WTC11 (cell line): ENCODE measurements around the gene CD34. TPM values are rescaled to one million over a fixed set of nuclear protein-coding genes. Genes with fewer than 3 reads are reported as not detected.

Experiments
- ATAC-seq: fragments of 200-7000 bp; cut with Tn5 transposase; 2 replicates; pipeline ENCODE4 v1.10.0; 2021; ENCODE audit warnings: mild to moderate bottlenecking, moderate library complexity
- CTCF ChIA-PET: fragments of 300-600 bp; sonication (Branson Sonifier 250); formaldehyde crosslinking; loops from one replicate; lab custom pipeline; 2021; ENCODE audit warnings: antibody characterized with exemption; lab: Charles Lee
- POLR2A ChIA-PET: fragments of 350-600 bp; sonication (Branson Sonifier 250); formaldehyde crosslinking; loops from one replicate; lab custom pipeline; 2021; ENCODE audit warnings: antibody characterized with exemption; lab: Charles Lee
- DNase-seq: peaks from one replicate; pipeline ENCODE4 v3.0.0; 2021; ENCODE audit warnings: low spot score
- H3K27ac Mint-ChIP-seq: 2 replicates; pipeline ENCODE4 v1.8.0; 2021; ENCODE audit warnings: mixed read lengths
- H3K27me3 Mint-ChIP-seq: 2 replicates; pipeline ENCODE4 v1.8.0; 2021; ENCODE audit warnings: low read depth, mild to moderate bottlenecking, moderate library complexity, mixed read lengths
- H3K36me3 Mint-ChIP-seq: 2 replicates; pipeline ENCODE4 v1.8.0; 2021; ENCODE audit warnings: mixed read lengths
- H3K4me1 Mint-ChIP-seq: 2 replicates; pipeline ENCODE4 v1.8.0; 2022; ENCODE audit warnings: mixed read lengths
- H3K4me3 Mint-ChIP-seq: 2 replicates; pipeline ENCODE4 v1.8.0; 2021; ENCODE audit warnings: mild to moderate bottlenecking, moderate library complexity, mixed read lengths
- H3K9me3 Mint-ChIP-seq: 2 replicates; pipeline ENCODE4 v1.8.0; 2021; ENCODE audit warnings: mixed read lengths
- CBFB ChIP-seq: sonication (generic); formaldehyde crosslinking; IDR thresholded peaks from 2 replicates; pipeline ENCODE4 v1.8.1; 2022; ENCODE audit warnings: mild to moderate bottlenecking, low read depth, missing genetic modification reagents
- ESRRA ChIP-seq: sonication (generic); formaldehyde crosslinking; IDR thresholded peaks from 2 replicates; pipeline ENCODE4 v1.8.1; 2022; ENCODE audit warnings: mild to moderate bottlenecking, missing genetic modification reagents, borderline replicate concordance
- GRHL2 ChIP-seq: fragments of 250-450 bp; sonication (Bioruptor Pico); IDR thresholded peaks from 2 replicates; pipeline ENCODE4 v1.8.0; 2022; ENCODE audit warnings: mild to moderate bottlenecking, moderate library complexity; ENCODE audit not compliant: insufficient replicate concordance, severe bottlenecking
- GTF2I ChIP-seq: fragments of 250-450 bp; sonication (Bioruptor Pico); conservative IDR thresholded peaks from 2 replicates; pipeline ENCODE4 v1.4.0; 2021; ENCODE audit warnings: mild to moderate bottlenecking
- HMGA2 ChIP-seq: fragments of 250-450 bp; sonication (Bioruptor Pico); IDR thresholded peaks from 2 replicates; pipeline ENCODE4 v1.4.0; 2021; ENCODE audit warnings: mild to moderate bottlenecking, moderate library complexity
- JUN ChIP-seq: sonication (generic); formaldehyde crosslinking; IDR thresholded peaks from 2 replicates; pipeline ENCODE4 v1.8.0; 2023; ENCODE audit warnings: mild to moderate bottlenecking, missing genetic modification reagents
- SMAD3 ChIP-seq: sonication (generic); formaldehyde crosslinking; IDR thresholded peaks from 2 replicates; pipeline ENCODE4 v1.8.0; 2022; ENCODE audit warnings: missing genetic modification reagents, mild to moderate bottlenecking, borderline replicate concordance
- SP1 ChIP-seq: sonication (generic); formaldehyde crosslinking; conservative IDR thresholded peaks from 2 replicates; pipeline ENCODE4 v1.8.1; 2022; ENCODE audit warnings: missing genetic modification reagents
- TEAD4 ChIP-seq: sonication (generic); formaldehyde crosslinking; IDR thresholded peaks from 2 replicates; pipeline ENCODE4 v1.8.0; 2022; ENCODE audit warnings: mild to moderate bottlenecking, missing genetic modification reagents
- ZNF219 ChIP-seq: sonication (generic); formaldehyde crosslinking; IDR thresholded peaks from 2 replicates; pipeline ENCODE4 v1.8.0; 2023; ENCODE audit warnings: missing genetic modification reagents, mild to moderate bottlenecking, borderline replicate concordance
- ZNF671 ChIP-seq: fragments of 250-450 bp; sonication (Bioruptor Pico); IDR thresholded peaks from 2 replicates; pipeline ENCODE4 v1.8.0; 2021; ENCODE audit warnings: mild to moderate bottlenecking
- total RNA-seq: library from RNA; stranded (reverse); gene quantifications from 3 replicates; pipeline ENCODE4 v1.2.3, GENCODE V29; 2021
- TF ChIP-seq, protein P1 (sequence below): sonication (generic); formaldehyde crosslinking; conservative IDR thresholded peaks from 2 replicates; pipeline ENCODE4 v1.8.1; 2023; ENCODE audit warnings: mild to moderate bottlenecking, low read depth, missing genetic modification reagents, moderate library complexity
- TF ChIP-seq, protein P2 (sequence below): sonication (generic); formaldehyde crosslinking; IDR thresholded peaks from 2 replicates; pipeline ENCODE4 v1.8.1; 2023; ENCODE audit warnings: mild to moderate bottlenecking, missing genetic modification reagents, moderate library complexity
- TF ChIP-seq, protein P3 (sequence below): sonication (generic); formaldehyde crosslinking; IDR thresholded peaks from 2 replicates; pipeline ENCODE4 v1.8.0; 2022; ENCODE audit warnings: mild to moderate bottlenecking, missing genetic modification reagents
- TF ChIP-seq, protein P4 (sequence below): sonication (generic); formaldehyde crosslinking; IDR thresholded peaks from 2 replicates; pipeline ENCODE4 v1.8.1; 2023; ENCODE audit warnings: mild to moderate bottlenecking, moderate library complexity, missing genetic modification reagents
- TF ChIP-seq, protein P5 (sequence below): sonication (generic); formaldehyde crosslinking; IDR thresholded peaks from 2 replicates; pipeline ENCODE4 v1.8.0; 2022; ENCODE audit warnings: mild to moderate bottlenecking, missing genetic modification reagents
- TF ChIP-seq, protein P6 (sequence below): fragments of 250-450 bp; sonication (Bioruptor Pico); IDR thresholded peaks from 2 replicates; pipeline ENCODE4 v1.9.0; 2021; ENCODE audit warnings: mild to moderate bottlenecking

The CD34 gene
- total RNA-seq, 1 experiment from 2014 or later: 0.35 TPM

DNA sequence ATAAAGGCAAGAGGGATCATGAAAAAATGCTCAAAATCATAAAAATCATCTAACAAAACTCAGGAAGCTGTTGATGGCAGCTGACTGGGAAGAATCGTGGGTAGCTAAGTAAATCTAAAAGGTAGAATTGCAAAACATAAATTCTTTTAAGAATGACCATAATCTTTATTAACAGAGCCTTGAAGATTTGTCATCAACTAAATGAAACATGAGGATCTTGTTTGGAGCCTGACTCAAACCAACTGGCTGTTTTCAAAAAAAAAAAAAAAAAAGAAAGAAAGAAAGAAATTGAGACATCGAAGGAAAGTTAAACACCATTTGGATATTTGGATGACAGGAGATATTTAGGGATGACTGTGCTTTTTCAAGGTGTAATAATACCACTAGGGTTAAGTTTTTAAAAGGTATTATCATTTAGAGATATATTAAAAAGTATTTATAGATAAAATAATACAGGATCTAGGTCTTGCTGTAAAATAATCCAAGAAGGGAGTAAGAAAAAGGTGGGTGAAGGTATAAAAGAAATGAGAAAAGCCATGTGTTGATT is 48.6 kb downstream of the CD34 start (continued):
- TF ChIP-seq, protein P1, sequence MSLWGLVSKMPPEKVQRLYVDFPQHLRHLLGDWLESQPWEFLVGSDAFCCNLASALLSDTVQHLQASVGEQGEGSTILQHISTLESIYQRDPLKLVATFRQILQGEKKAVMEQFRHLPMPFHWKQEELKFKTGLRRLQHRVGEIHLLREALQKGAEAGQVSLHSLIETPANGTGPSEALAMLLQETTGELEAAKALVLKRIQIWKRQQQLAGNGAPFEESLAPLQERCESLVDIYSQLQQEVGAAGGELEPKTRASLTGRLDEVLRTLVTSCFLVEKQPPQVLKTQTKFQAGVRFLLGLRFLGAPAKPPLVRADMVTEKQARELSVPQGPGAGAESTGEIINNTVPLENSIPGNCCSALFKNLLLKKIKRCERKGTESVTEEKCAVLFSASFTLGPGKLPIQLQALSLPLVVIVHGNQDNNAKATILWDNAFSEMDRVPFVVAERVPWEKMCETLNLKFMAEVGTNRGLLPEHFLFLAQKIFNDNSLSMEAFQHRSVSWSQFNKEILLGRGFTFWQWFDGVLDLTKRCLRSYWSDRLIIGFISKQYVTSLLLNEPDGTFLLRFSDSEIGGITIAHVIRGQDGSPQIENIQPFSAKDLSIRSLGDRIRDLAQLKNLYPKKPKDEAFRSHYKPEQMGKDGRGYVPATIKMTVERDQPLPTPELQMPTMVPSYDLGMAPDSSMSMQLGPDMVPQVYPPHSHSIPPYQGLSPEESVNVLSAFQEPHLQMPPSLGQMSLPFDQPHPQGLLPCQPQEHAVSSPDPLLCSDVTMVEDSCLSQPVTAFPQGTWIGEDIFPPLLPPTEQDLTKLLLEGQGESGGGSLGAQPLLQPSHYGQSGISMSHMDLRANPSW (CRISPR knock-in tag): no peak
- TF ChIP-seq, protein P2, sequence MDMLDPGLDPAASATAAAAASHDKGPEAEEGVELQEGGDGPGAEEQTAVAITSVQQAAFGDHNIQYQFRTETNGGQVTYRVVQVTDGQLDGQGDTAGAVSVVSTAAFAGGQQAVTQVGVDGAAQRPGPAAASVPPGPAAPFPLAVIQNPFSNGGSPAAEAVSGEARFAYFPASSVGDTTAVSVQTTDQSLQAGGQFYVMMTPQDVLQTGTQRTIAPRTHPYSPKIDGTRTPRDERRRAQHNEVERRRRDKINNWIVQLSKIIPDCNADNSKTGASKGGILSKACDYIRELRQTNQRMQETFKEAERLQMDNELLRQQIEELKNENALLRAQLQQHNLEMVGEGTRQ: no peak
- TF ChIP-seq, protein P3, sequence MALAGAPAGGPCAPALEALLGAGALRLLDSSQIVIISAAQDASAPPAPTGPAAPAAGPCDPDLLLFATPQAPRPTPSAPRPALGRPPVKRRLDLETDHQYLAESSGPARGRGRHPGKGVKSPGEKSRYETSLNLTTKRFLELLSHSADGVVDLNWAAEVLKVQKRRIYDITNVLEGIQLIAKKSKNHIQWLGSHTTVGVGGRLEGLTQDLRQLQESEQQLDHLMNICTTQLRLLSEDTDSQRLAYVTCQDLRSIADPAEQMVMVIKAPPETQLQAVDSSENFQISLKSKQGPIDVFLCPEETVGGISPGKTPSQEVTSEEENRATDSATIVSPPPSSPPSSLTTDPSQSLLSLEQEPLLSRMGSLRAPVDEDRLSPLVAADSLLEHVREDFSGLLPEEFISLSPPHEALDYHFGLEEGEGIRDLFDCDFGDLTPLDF (CRISPR knock-in tag): no peak
- no peak for TF ChIP-seq ZNF219 (CRISPR knock-in tag)

DNA sequence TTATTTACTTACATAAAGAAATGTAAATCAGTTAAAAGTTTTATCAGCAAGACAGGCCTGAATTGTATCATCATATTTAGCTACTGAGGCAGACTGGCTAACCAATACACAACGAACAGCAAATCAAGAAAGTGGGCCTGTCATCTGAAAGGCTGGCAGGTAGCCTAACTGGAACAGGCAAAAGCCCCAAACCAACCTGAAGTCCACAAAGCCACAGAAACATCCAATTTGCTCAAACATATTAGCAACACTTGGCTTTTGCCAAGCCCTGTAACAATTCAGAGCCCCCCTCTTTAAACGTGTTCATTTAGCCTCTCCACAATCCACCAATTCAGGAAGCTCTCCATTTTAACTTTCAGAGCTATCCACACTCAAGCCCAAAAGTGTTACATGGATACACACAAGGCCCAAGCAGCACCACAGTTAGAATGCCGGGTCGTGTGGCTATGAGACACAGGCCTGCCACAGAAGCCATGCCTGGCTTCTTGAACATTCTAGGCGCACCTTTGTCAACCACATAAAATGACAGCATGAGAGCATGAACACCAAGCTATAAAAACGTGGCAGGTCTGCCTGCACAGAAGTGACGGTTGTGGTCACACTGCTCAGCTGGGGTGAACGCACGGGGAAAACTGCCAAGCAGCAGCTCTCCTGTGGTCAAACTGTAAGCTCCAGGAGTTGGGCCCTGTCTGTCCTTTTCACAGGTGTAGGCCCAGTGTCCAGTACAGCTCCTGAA is 49.3 kb downstream of the CD34 start:
- TF ChIP-seq, protein P1 (CRISPR knock-in tag): no peak
- TF ChIP-seq, protein P4, sequence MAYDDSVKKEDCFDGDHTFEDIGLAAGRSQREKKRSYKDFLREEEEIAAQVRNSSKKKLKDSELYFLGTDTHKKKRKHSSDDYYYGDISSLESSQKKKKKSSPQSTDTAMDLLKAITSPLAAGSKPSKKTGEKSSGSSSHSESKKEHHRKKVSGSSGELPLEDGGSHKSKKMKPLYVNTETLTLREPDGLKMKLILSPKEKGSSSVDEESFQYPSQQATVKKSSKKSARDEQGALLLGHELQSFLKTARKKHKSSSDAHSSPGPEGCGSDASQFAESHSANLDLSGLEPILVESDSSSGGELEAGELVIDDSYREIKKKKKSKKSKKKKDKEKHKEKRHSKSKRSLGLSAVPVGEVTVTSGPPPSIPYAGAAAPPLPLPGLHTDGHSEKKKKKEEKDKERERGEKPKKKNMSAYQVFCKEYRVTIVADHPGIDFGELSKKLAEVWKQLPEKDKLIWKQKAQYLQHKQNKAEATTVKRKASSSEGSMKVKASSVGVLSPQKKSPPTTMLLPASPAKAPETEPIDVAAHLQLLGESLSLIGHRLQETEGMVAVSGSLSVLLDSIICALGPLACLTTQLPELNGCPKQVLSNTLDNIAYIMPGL: no peak
- TF ChIP-seq SP1 (CRISPR knock-in tag): no peak
- TF ChIP-seq, all 79 proteins: peak for 0
- CTCF ChIA-PET: interaction anchor here (1.0 to 1.1 kb wide), 3 partner anchors 9 to 136 kb away, joined by 3 to 5 read pairs (median 3); no protein-coding TSS in a partner anchor

DNA sequence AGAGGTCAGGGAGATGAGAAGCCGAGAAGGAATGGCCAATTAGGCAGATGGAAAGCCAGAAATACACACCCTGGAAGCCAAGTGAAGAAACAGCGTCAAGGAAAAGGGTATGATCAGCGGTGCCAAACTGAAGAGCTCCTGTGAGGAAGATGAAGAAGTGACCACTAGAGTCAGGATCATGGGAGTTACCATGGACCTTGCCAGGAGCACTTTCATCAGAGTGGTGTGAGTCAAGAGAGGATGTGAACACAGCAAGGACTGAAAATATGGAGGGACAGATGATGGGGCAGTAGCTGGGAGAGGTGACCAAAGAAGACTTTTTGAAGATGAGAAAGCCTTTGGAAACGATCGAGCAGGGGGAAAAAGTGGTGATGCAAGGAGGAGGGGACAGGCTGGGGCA is 50.4 kb downstream of the CD34 start:
- Mint-ChIP-seq H3K4me3 (no peak overlapping the region), H3K27me3 (no peaks in the 10 kb centered on the region), H3K9me3 (no peaks in the 10 kb centered on the region), H3K4me1 (no peaks in the 10 kb centered on the region), H3K36me3 (no peaks in the 10 kb centered on the region), H3K27ac (no peak overlapping the region)
- TF ChIP-seq TEAD4 (CRISPR knock-in tag): no peak
- TF ChIP-seq GTF2I (CRISPR knock-in tag): no peak
- TF ChIP-seq, protein P5, sequence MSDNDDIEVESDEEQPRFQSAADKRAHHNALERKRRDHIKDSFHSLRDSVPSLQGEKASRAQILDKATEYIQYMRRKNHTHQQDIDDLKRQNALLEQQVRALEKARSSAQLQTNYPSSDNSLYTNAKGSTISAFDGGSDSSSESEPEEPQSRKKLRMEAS: no peak
- no peak for TF ChIP-seq GRHL2
- TF ChIP-seq ZNF671 (CRISPR knock-in tag): no peak
- no peak for TF ChIP-seq SMAD3
- TF ChIP-seq, protein P3 (CRISPR knock-in tag): no peak
- TF ChIP-seq ESRRA (CRISPR knock-in tag): no peak
- no peak for TF ChIP-seq HMGA2 (CRISPR knock-in tag)
- no peak for TF ChIP-seq SP1 (CRISPR knock-in tag)
- TF ChIP-seq JUN (CRISPR knock-in tag): no peak
- no peak for TF ChIP-seq ZNF219 (CRISPR knock-in tag)
- no peak for TF ChIP-seq CBFB
- TF ChIP-seq, protein P6, sequence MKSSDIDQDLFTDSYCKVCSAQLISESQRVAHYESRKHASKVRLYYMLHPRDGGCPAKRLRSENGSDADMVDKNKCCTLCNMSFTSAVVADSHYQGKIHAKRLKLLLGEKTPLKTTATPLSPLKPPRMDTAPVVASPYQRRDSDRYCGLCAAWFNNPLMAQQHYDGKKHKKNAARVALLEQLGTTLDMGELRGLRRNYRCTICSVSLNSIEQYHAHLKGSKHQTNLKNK: no peak
- POLR2A ChIA-PET: no interaction called here
- DNase-seq (no peak), ATAC-seq (no peak)
- CTCF ChIA-PET: interaction anchor here (0.8 to 1.7 kb wide), 2 partner anchors 16 to 37 kb away, joined by 3 to 6 read pairs; no protein-coding TSS in a partner anchor

More for the DNA sequence above, 49.3 kb downstream of the CD34 start:
- Mint-ChIP-seq H3K4me3 (no peak overlapping the region), H3K36me3 (no peaks in the 10 kb centered on the region), H3K27ac (no peak overlapping the region), H3K27me3 (no peaks in the 10 kb centered on the region), H3K9me3 (no peaks in the 10 kb centered on the region), H3K4me1 (no peaks in the 10 kb centered on the region)
- no peak for DNase-seq
- no peak for ATAC-seq
- POLR2A ChIA-PET: no interaction called here
